ENCODE results near the gene CYTH4. TPM values are rescaled to one million over a fixed set of nuclear protein-coding genes. Genes with fewer than 3 reads are reported as not detected.

The CYTH4 gene
- total RNA-seq, 1 donor from 2014 or later = not detected

DNA sequence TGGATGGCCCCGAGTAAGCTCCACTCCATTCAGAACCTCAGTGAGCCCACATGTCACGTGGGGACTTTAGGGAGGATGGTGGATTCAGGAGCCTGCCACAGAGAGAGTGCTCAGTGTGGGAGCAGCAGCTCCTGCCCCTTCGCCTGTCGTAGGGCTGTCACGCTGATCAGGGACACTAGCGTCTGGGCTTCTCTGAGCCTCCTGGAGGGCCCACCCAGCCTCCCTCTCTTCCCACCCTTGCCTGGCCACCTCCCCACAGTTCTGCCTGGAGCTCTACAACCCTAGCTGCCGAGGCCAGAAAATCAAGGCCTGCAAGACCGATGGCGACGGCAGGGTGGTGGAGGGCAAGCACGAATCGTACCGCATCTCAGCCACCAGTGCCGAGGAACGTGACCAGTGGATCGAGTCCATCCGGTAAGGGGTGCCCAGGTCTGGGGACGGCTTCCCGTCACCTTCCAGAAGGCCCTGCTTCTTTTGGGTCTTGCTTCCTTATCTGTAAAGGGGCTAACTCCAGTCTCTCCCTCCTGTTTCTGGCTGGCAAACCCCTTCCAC lies 29.5 kb downstream of the CYTH4 start:
- Mint-ChIP-seq H3K9me3 (ENCODE audit: unreplicated experiment) (peaks cover 5% of the 10 kb centered on the region), H3K27ac (ENCODE audit: unreplicated experiment) (no peak overlapping the region), H3K4me3 (ENCODE audit: unreplicated experiment) (no peak overlapping the region), H3K27me3 (ENCODE audit: unreplicated experiment) (peaks cover 6% of the 10 kb centered on the region), H3K36me3 (ENCODE audit: unreplicated experiment) (no peaks in the 10 kb centered on the region), H3K4me1 (ENCODE audit: low read depth, unreplicated experiment) (peaks cover 9% of the 10 kb centered on the region)
- TF ChIP-seq, protein P1, sequence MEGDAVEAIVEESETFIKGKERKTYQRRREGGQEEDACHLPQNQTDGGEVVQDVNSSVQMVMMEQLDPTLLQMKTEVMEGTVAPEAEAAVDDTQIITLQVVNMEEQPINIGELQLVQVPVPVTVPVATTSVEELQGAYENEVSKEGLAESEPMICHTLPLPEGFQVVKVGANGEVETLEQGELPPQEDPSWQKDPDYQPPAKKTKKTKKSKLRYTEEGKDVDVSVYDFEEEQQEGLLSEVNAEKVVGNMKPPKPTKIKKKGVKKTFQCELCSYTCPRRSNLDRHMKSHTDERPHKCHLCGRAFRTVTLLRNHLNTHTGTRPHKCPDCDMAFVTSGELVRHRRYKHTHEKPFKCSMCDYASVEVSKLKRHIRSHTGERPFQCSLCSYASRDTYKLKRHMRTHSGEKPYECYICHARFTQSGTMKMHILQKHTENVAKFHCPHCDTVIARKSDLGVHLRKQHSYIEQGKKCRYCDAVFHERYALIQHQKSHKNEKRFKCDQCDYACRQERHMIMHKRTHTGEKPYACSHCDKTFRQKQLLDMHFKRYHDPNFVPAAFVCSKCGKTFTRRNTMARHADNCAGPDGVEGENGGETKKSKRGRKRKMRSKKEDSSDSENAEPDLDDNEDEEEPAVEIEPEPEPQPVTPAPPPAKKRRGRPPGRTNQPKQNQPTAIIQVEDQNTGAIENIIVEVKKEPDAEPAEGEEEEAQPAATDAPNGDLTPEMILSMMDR (IDR thresholded peaks at IDR 0.05; ENCODE audit: partially characterized antibody, unreplicated experiment) = no peak
- no peak for DNase-seq

DNA sequence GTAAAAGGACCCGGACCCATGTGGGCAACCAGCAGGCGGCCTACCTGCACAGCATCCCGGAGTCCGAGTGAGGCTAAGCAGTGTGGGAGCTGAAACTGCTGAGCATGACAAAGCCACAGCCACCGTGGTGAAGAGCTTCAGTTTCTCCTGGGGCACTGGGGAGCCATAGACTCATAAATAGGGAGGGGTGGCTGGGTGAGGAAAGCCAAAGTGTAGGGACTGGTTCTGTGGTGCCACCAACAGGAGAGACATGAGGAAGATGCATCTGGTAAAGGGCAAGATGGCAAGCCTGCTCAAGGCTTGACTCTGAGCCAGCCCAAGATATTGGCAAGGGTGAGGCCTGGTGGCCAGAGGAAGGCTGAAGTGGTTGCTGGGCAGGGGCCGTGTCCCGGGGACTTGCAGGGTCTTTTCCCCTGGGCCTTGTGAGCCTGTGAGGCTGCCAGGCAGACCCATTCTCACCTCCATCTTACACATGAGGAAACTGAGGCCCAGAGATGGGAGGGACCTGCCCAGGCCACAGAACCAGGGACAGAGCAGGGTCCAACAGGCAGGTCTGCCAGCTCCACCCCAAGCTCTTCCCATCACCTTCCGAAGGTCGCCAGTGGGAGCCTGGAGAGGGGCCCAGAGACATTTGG lies 30.4 kb downstream of the CYTH4 start:
- H3K4me1 Mint-ChIP-seq (ENCODE audit: low read depth, unreplicated experiment) = peaks cover 3% of the 10 kb centered on the region
- DNase-seq = no peak
- TF ChIP-seq, protein P1 (IDR thresholded peaks at IDR 0.05; ENCODE audit: partially characterized antibody, unreplicated experiment) = no peak
- peaks cover 5% of the 10 kb centered on the region for H3K27me3 Mint-ChIP-seq (ENCODE audit: unreplicated experiment)
- H3K27ac Mint-ChIP-seq (ENCODE audit: unreplicated experiment) = no peak overlapping the region
- no peak overlapping the region for H3K4me3 Mint-ChIP-seq (ENCODE audit: unreplicated experiment)
- H3K36me3 Mint-ChIP-seq (ENCODE audit: unreplicated experiment) = no peaks in the 10 kb centered on the region
- H3K9me3 Mint-ChIP-seq (ENCODE audit: unreplicated experiment) = peaks cover 1% of the 10 kb centered on the region

DNA sequence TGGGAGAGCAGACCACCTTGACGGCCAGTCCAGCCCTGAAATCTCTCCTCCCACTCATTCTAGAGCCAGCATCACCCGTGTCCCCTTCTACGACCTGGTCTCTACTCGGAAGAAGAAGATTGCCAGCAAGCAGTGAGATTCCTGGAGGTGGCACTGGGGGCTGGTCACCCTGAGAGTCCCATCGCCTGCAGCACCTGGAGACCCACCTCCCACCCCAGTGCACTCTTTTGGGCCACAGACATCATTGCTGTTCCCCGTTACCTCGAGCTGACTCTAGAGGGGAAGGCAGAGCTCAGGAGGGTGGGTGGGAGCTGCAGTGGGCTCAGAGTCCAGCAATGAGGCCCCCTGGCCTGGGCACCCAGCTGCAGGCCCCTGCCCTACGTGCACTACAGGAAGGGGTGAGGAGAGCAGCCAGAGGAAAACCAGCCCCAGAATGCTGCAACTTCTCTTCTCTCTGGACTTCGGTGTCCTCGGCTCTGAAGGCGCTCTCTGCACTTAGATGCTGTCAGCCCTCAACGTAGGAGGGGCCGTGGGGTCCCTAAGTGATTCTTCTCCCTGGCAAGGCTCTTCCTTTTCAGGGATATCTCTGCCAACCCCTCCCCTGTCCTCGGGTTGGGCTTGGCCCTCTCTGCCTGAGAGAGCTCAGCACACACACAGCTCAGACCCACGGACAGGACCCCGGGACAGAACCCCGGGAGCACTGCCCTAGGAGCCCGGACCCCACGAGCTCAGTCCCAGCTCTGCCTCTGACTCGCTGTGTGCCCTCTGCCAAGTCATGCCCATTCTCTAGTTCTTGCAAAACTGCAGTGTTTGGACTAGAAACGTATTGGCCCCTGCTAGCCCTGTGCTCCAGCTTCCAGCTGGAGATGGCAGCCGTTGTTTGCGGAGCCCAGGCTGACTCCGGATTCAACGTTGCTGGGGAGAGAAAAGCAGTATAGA lies 31.3 kb downstream of the CYTH4 start:
- Mint-ChIP-seq H3K9me3 (ENCODE audit: unreplicated experiment) (no peaks in the 10 kb centered on the region), H3K4me1 (ENCODE audit: low read depth, unreplicated experiment) (peaks cover 2% of the 10 kb centered on the region), H3K4me3 (ENCODE audit: unreplicated experiment) (no peak overlapping the region), H3K27ac (ENCODE audit: unreplicated experiment) (no peak overlapping the region), H3K36me3 (ENCODE audit: unreplicated experiment) (no peaks in the 10 kb centered on the region), H3K27me3 (ENCODE audit: unreplicated experiment) (peaks cover 5% of the 10 kb centered on the region)
- DNase-seq = no peak
- TF ChIP-seq, protein P1 (IDR thresholded peaks at IDR 0.05; ENCODE audit: partially characterized antibody, unreplicated experiment) = no peak

DNA sequence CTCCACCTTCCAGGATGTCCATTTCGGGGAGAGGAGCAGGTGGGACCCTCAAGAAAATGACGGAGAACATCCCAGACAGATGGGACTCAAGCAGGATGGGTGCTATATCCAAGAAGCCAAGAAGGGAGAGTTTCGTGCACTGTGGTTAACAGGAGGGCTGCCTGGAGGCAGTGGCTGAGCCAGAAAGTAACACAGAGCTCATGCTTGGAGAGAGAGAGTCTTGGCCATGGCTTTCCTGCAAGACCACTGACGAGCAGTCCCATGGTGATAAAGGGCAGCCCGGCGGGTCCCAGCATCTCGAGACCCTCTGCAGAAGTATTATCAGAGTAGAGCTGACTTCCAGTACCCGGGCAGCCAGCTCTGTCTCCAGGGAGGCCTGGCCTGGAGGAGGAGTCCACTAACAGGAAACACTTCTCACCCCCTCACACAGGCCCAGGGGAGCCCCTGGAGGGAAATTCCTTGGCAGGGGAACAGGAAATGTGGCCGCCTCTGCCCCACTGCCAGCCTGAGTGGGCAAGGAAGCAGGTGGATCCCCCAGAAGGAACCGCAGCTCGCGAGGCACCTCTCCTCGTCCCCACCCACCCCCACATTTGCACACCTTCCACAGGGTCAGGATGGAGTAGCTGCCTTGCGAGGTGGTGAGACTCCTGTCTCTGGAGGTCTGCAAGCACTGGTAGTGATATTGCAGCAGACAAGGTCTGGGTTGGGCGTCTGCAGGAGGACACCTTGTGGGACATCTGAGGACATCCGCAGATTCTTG lies 32.2 kb downstream of the CYTH4 start:
- no peak overlapping the region for H3K27ac Mint-ChIP-seq (ENCODE audit: unreplicated experiment)
- TF ChIP-seq, protein P1 (IDR thresholded peaks at IDR 0.05; ENCODE audit: partially characterized antibody, unreplicated experiment) = no peak
- H3K36me3 Mint-ChIP-seq (ENCODE audit: unreplicated experiment) = no peaks in the 10 kb centered on the region
- H3K4me3 Mint-ChIP-seq (ENCODE audit: unreplicated experiment) = no peak overlapping the region
- peaks cover 2% of the 10 kb centered on the region for H3K4me1 Mint-ChIP-seq (ENCODE audit: low read depth, unreplicated experiment)
- no peaks in the 10 kb centered on the region for H3K9me3 Mint-ChIP-seq (ENCODE audit: unreplicated experiment)
- no peak for DNase-seq
- peaks cover 5% of the 10 kb centered on the region for H3K27me3 Mint-ChIP-seq (ENCODE audit: unreplicated experiment)
